D721Med (cell line): ENCODE results near the gene KLF2.
"Not testable (repeated sequence)": the region's sequence is repeated elsewhere in the genome, so short reads cannot be mapped to it uniquely, and the experiment has no call there.

Source experiments
- DNase-seq: peaks from one replicate; pipeline ENCODE4 v3.0.0; 2011; ENCODE audit warnings: low spot score; ENCODE audit not compliant: insufficient read length
- FAIRE-seq: peaks from 2 replicates; lab custom pipeline; 2011; peaks lifted over from hg19 to GRCh38; lab: Jason Lieb, UNC
- CTCF ChIP-seq: IDR thresholded peaks from 2 replicates; pipeline ENCODE4 v1.5.1; 2012; ENCODE audit warnings: mild to moderate bottlenecking, control low read depth; ENCODE audit not compliant: insufficient read depth; ENCODE audit errors: missing control alignments

Gene KLF2

GRCh38 chr19:16324384-16325160, at the start of gene KLF2:
TSS of gene KLF2 (plus strand) at chr19:16324826. CDS start at chr19:16324924, 98 bp downstream.
- no peak for FAIRE-seq
- TF ChIP-seq CTCF, result no peak

DNA sequence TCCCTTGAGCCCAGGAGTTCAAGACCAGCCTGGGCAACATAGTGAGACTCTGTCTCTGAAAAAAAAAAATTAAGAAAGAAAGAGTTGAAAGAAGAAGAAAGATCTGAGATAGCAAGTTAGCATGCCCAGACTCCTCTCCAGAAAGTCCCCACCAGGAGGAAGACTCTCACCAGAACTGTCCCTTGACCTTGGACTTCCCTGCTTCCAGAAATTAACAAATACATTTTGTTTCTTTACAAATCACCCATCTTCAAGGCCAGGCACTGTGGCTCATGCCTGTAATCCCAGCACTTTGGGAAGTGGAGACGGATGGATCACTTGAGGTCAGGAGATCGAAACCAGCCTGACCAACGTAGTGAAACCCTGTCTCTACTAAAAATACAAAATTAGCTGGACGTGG, 44.3 kb upstream of the KLF2 start:
- no peak for TF ChIP-seq CTCF
- DNase-seq (no peak), FAIRE-seq (no peak)

More at GRCh38 chr19:16324384-16325160, at the start of gene KLF2:
- DNase-seq, result peak; percentile 88

DNA sequence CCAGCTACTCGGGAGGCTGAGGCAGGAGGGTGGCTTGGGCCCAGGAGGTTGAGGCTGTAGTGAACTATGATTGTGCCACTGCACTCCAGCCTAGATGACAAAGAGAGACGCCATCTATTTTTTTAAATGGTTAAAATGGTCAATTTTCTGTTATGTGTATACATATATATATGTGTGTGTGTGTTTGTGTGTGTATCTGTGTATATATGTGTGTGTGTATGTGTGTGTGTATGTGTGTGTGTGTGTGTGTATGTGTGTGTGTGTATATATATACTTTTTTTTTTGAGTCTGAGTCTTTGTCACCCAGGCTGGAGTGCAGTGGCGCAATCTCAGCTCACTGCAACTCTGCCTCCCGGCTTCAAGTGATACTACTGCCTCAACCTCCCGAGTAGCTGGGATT, 42.9 kb upstream of the KLF2 start:
- TF ChIP-seq CTCF, result no peak
- FAIRE-seq (no peak), DNase-seq (no peak)

DNA sequence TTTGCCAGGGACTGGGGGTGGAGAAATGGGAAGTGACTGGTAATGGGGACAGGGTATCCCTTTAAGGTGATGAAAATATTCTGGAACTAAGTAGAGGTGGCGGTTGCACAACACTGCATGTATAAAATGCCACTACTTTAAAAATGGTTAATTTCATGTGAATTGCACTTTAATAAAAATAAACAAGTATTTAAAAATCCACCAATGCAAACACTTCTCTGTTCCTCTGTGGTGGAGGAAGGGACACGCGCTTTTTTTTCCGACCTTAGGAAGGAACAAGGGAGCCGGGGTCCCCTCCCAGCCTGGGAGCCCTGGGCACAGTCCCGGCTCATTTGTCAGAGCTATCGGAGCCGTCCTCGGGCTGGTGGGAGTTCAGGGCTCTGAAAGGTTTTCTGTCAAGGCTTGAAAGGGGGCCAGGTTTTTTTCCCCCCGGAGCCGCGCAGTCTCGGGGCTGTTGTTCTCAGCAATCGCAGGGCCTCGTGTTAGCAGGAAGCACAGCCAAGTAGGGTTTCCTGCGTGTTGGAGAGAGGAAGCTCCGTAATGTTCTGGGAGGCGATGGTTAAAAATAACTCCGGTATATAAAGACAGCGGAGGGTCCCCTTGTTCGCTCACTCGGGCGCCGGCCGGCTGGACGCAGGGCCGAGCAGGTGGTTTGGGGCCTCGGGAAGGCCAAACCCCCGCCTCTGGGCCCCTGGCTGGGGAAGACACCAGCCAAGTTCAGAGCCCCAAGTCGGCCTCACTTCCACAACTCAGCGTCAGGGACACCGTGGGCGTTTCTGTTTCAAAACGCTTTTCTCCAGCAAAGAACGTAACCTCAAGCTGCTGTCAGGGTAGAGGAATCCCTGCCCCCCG, 41.2 kb upstream of the KLF2 start:
- no peak for FAIRE-seq
- DNase-seq, result no peak
- no peak for TF ChIP-seq CTCF

- no peak for TF ChIP-seq CTCF
- no peak for FAIRE-seq
- no peak for DNase-seq
These were observed 40.1 kb upstream of the KLF2 start for GRCh38 chr19:16284505-16284904.

DNA sequence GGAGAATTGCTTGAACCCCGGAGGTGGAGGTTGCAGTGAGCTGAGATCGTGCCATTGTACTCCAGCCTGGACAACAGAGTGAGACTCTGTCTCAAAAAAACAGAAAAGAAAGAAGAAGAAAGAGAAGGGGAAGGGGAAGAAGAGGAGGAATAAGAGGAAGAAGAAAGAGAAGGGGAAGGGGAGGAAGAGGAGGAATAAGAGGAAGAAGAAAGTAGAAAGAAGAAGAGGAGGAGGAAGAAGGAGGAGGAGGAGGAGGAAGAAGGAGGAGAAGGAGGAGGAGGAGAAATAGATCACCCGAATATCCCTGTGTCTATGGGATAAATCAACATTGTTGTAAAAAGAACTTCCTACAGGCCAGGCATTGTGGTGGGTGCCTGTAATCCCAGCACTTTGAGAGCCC, 39.5 kb upstream of the KLF2 start:
- not testable (repeated sequence) for DNase-seq, FAIRE-seq

- FAIRE-seq, result no peak
- no peak for DNase-seq
- no peak for TF ChIP-seq CTCF
These were observed 38.7 kb upstream of the KLF2 start for GRCh38 chr19:16285769-16286498.
